ENCODE results near the gene RAPH1.

The RAPH1 gene

DNA sequence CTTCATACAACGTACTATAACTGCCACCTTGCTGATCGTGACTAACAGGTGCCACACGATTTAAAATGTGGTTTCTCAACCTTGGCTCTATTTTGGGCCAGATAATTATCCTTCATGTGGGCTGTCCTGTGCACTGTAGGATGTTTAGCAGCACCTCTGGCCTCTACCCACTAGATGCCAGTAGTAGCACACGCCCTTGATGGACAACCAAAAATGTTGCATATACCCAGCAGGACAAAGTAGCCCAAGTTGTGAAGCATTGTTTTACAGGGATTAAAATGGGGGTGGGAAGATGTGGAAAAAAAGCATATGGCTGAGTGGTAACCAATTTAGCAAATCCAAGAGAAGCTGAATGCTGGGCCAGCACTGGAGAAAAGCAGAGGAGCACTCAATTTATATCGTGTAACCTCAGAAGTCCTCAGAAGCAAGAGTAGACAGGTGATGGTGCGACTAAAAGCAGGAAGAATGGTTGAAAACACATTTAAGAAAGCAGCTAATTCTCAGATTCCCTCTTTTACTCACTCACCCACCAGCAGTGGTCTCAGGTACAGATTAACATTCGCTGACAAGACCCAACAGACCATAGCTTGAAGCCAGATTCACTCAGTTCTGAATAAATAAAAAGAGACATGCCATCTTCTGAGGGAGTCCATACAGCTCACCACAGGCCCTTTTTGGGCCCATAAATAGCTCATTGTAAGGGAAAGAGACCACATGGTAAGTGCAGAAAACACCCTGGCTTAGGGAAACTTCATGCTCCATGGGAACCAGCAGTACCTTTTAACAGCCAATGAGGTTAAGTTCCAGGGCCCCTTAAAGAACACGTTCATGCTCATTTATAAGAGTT is 50.6 kb downstream of the RAPH1 start:
- peak; percentile 13 for DNase-seq (ENCODE audit: low read depth)

GRCh38 chr2:203480623-203481022 is 54.5 kb downstream of the RAPH1 start:
- no peak for DNase-seq (ENCODE audit: low read depth)

GRCh38 chr2:203476881-203477280 is 58.2 kb downstream of the RAPH1 start:
- no peak for DNase-seq (ENCODE audit: low read depth)

DNA sequence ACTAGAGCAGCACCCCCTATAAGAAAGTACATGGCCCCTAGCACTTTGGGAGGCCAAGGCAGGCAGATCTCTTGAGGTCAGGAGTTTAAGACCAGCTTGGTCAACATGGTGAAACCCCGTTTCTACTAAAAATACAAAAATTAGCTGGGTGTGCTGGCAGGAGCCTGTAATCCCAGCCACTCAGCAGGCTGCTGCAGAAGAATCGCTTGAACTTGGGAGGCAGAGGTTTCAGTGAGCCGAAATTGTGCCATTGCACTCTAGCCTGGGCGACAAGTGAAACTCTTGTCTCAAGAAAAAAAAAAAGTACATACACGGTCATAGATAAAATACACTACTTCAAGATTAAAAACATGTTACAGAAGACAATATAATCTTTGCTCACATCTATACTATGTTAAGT is 63.8 kb downstream of the RAPH1 start:
- DNase-seq (ENCODE audit: low read depth) = no peak

DNA sequence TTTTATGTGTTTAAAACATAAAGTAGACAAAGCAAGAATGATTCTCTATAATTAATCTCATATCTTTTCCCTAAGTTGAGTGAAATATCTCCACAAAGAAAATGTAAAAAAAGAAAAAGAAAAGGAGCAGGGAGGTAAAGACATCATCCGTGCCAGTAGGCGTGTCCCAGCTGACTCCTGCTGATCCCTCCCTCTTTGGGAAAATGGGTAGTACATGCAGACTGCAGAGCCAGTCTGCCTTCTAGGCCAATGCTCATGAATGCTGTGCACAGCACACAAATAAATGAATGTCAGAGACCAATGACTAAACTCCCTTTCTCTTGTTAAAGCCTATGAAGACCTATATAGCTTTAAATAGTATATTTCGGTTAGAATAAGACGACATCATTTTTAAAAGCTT is 64.7 kb downstream of the RAPH1 start:
- no peak for DNase-seq (ENCODE audit: low read depth)

DNA sequence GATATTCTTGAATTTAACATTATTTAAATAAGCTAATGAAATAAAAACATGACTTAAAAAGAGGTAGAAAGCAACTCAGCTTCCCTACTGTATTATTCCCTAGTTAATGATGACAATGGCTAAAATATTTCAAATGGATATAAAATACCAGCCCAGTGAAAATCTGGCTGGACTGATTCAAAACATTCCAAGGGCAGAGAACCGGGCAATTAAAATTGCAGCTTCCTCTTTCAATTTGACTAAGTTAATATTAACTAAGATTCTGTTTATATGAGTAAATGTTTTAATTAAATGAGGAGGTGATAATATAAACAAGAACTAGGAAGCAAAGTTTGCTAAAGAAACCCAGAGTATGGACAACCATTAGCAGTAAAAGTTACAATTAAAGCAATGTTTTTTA is 65.6 kb downstream of the RAPH1 start:
- no peak for DNase-seq (ENCODE audit: low read depth)

GRCh38 chr2:203463266-203463678 is 71.8 kb downstream of the RAPH1 start:
- no peak for DNase-seq (ENCODE audit: low read depth)

- no peak for DNase-seq (ENCODE audit: low read depth)
Measured at GRCh38 chr2:203462308-203462707, 72.8 kb downstream of the RAPH1 start.

DNA sequence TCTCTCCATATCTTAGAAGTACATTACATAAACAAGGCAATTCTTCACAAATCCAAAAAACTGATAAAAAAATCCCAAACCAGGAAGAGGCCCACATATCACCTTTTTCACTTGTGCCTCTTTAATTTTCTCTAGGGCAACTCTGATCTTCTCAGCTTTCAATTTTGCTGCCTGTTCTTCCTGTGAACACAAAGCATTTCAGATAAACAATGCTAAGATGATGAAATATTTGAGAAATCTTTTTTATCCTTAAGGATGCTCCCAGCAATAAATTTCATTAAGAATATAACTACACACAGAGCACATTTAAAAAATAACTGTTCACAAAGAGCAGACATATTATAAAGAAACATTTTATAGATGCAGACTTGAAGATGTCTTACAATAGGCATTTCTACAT is 73.4 kb downstream of the RAPH1 start:
- DNase-seq (ENCODE audit: low read depth) = no peak

- no peak for DNase-seq (ENCODE audit: low read depth)
Measured at GRCh38 chr2:203455209-203455608, 79.9 kb downstream of the RAPH1 start.

- no peak for DNase-seq (ENCODE audit: low read depth)
Measured at GRCh38 chr2:203453858-203454451, 81.1 kb downstream of the RAPH1 start.

GRCh38 chr2:203451689-203452088 is 83.4 kb downstream of the RAPH1 start:
- DNase-seq (ENCODE audit: low read depth) = no peak

DNA sequence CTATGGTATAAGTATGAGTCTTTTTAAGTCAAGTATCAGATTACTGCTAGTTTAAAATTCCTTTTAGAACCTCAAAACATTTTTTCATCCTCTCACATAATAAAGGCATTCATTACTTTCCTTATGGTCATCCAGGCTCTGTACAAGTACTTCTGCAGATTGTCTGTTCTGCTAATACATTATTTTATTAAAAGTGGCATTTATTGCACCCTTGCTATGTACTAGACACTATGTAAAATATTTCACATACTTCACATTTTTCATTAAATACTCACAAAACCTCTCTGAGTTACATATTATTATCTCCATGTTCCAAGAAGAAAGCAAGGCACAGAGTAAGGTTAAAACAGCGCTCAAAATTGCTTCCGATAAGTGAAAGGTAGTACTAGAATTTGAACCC is 84.1 kb downstream of the RAPH1 start:
- DNase-seq (ENCODE audit: low read depth) = no peak

DNA sequence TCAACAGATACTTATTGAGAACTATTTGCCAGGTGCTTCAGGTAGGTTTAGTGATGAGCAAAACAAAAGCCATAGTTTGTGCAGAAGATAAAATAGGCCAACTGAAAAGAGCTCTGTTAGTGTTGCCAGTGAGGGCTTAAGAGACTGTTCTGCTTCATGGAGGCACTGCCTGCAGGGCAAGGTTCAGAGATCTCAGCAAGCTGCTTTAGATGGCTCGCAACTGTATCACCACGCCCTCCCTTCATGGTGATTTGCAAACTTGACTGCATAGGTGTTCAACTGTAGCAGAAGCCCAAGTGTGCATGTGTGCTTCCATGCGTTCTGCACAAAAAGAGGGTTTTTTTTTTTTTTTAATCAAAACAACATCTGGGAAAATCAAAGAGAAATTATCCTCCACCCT is 84.5 kb downstream of the RAPH1 start:
- DNase-seq (ENCODE audit: low read depth) = no peak

- DNase-seq (ENCODE audit: low read depth) = no peak
Measured at GRCh38 chr2:203446780-203447179, 88.3 kb downstream of the RAPH1 start.

DNA sequence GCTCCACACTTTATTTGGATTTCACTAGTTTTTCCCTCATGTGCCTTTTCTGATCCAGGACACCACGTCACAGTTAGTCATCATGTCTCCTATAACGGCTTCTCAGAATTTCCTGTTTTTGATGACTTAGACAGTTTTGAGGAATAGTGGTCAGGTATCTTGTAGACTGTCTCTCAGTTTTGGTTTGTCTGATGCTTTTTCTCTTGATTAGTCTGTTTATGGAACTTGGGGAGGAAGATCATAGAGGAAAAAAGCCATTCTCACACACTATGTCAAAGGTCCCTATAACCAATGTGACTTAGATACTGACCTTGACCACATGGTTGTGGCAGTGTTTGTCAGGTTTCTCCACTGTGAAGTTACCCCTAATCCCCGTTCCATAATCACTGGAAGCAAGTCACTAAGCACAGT is 89.0 kb downstream of the RAPH1 start:
- DNase-seq (ENCODE audit: low read depth) = no peak

DNA sequence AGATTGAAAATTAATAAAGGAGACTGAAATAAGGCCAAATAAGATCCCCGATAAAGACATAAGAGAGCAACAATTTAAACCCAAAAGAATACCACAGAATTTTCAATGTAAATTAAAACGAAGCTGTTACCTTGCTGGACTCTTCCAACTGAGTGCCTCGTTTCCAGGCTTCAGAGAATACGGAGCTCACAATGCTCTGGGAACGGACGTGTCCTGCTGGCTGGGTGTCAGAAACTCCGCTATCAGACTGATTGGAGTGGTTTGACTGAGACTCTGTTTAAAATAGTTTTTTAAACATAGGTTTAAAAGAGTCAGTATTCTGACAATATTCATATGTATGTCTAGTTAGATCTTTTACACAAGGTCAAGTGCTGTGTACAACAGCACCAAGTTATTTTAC is 90.4 kb downstream of the RAPH1 start:
- no peak for DNase-seq (ENCODE audit: low read depth)

GRCh38 chr2:203442463-203442862 is 92.6 kb downstream of the RAPH1 start:
- no peak for DNase-seq (ENCODE audit: low read depth)

- DNase-seq (ENCODE audit: low read depth) = no peak
Measured at GRCh38 chr2:203441463-203441862, 93.6 kb downstream of the RAPH1 start.

- no peak for DNase-seq (ENCODE audit: low read depth)
Measured at GRCh38 chr2:203440671-203441070, 94.4 kb downstream of the RAPH1 start.

- DNase-seq (ENCODE audit: low read depth) = no peak
Measured at GRCh38 chr2:203438528-203438927, 96.6 kb downstream of the RAPH1 start.

GRCh38 chr2:203437511-203437910 is 97.6 kb downstream of the RAPH1 start:
- DNase-seq (ENCODE audit: low read depth) = no peak

DNA sequence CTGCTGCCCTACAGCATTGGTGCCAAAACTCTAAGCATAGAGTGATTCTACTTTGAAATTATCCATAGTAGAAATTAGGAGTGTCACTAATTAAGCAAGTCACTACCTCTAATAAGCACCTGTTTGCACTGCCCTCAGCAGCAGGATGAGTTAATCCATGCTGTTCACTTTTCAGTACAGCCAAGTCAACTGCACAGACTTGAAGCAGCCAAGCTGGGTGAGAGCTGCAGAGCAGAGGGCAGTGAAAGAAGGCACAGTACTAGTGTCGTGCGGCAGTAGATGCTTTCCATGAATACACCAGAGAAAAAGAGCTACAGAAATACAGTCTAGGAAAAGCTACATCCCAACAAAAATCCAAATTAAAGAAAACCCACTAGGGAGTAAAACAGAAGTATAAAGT is 98.6 kb downstream of the RAPH1 start:
- DNase-seq (ENCODE audit: low read depth) = no peak

DNA sequence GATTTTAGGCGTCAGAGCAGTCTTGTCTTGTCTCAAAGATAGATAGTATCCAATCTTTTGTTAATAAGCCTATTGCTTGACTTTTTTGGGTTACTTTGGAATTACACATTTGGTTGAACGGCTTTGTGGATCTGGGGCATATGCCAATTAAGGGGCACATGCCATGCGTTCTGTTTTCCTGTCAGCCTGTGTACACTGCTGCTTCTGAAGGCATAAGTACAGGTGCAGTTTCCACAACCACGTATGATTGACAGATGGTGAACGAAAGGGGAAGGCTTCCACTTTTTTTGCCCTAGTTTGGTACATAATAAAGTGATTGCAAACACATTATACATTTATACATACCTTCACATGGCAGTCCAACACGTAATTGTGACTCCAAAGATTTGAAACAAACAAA is 102.3 kb downstream of the RAPH1 start:
- DNase-seq (ENCODE audit: low read depth) = no peak
